ENCODE measurements around the gene WDFY2.
A peak's percentile ranks its signal among the peaks of the same experiment; 100 is the strongest.

Gene WDFY2

GRCh38 chr13:51707461-51707860 lies 123.2 kb downstream of the WDFY2 start:
- DNase-seq (ENCODE audit: low spot score) = no peak

GRCh38 chr13:51713807-51714206 lies 129.5 kb downstream of the WDFY2 start:
- no peak for DNase-seq (ENCODE audit: low spot score)

- no peak for DNase-seq (ENCODE audit: low spot score)
Measured at GRCh38 chr13:51714663-51715168, 130.5 kb downstream of the WDFY2 start.

GRCh38 chr13:51715613-51716012 lies 131.4 kb downstream of the WDFY2 start:
- DNase-seq (ENCODE audit: low spot score) = no peak

GRCh38 chr13:51717786-51718398 lies 133.6 kb downstream of the WDFY2 start:
- DNase-seq (ENCODE audit: low spot score) = no peak

- DNase-seq (ENCODE audit: low spot score) = no peak
Measured at GRCh38 chr13:51719394-51719793, 135.1 kb downstream of the WDFY2 start.

GRCh38 chr13:51721496-51721895 lies 137.2 kb downstream of the WDFY2 start:
- no peak for DNase-seq (ENCODE audit: low spot score)

- DNase-seq (ENCODE audit: low spot score) = no peak
Measured at GRCh38 chr13:51723529-51723928, 139.3 kb downstream of the WDFY2 start.

GRCh38 chr13:51724721-51725120 lies 140.5 kb downstream of the WDFY2 start:
- DNase-seq (ENCODE audit: low spot score) = no peak

GRCh38 chr13:51726446-51727193 lies 142.4 kb downstream of the WDFY2 start:
- peak; percentile 39 for DNase-seq (ENCODE audit: low spot score)

- DNase-seq (ENCODE audit: low spot score) = no peak
Measured at GRCh38 chr13:51727634-51728274, 143.5 kb downstream of the WDFY2 start.

- DNase-seq (ENCODE audit: low spot score) = no peak
Measured at GRCh38 chr13:51728275-51728673, 144.0 kb downstream of the WDFY2 start.

GRCh38 chr13:51728972-51729371 lies 144.7 kb downstream of the WDFY2 start:
- no peak for DNase-seq (ENCODE audit: low spot score)

- peak; percentile 69 for DNase-seq (ENCODE audit: low spot score)
Measured at GRCh38 chr13:51729866-51730553, 145.7 kb downstream of the WDFY2 start.

- DNase-seq (ENCODE audit: low spot score) = no peak
Measured at GRCh38 chr13:51730927-51731326, 146.7 kb downstream of the WDFY2 start.

GRCh38 chr13:51731759-51732158 lies 147.5 kb downstream of the WDFY2 start:
- DNase-seq (ENCODE audit: low spot score) = peak; percentile 54

- DNase-seq (ENCODE audit: low spot score) = no peak
Measured at GRCh38 chr13:51733374-51734298, 149.4 kb downstream of the WDFY2 start.

GRCh38 chr13:51734786-51735185 lies 150.5 kb downstream of the WDFY2 start:
- DNase-seq (ENCODE audit: low spot score) = peak; percentile 23

GRCh38 chr13:51737609-51738008 lies 153.3 kb downstream of the WDFY2 start:
- no peak for DNase-seq (ENCODE audit: low spot score)

GRCh38 chr13:51738226-51738905 lies 154.1 kb downstream of the WDFY2 start:
- no peak for DNase-seq (ENCODE audit: low spot score)

All from hepatic stellate cell (primary cell).